A549 (cell line): ENCODE data around the gene CYP27B1. TPM values are rescaled to one million over a fixed set of nuclear protein-coding genes. Genes with fewer than 3 reads are reported as not detected.
"Not testable (repeated sequence)": the region's sequence is repeated elsewhere in the genome, so short reads cannot be mapped to it uniquely, and the experiment has no call there.

Experiments used
- ATAC-seq, 2 experiments: fragments of 200-7000 bp in 1 of 2; fragments of >200 bp in 1 of 2; cut with Nextera tagmentation in 1 of 2; cut with Tn5 transposase in 1 of 2; 3 replicates each; pipeline versions ENCODE4 v1.8.0 to v1.9.1; 2018 to 2020; ENCODE audit warnings: mild to moderate bottlenecking in 1 of 2, moderate library complexity in 1 of 2
- CTCF ChIA-PET: fragments of 300-600 bp; sonication (Branson Sonifier 250); formaldehyde crosslinking; extraction: SDS; loops from one replicate; lab custom pipeline; 2021; ENCODE audit warnings: antibody characterized with exemption, inconsistent platforms; lab: Yijun Ruan, JAX
- POLR2A ChIA-PET: fragments of 350-600 bp; formaldehyde crosslinking; extraction: SDS; loops from one replicate; lab custom pipeline; 2021; ENCODE audit warnings: antibody characterized with exemption, inconsistent platforms; lab: Yijun Ruan, JAX
- DNase-seq, 2 experiments: peaks; one replicate each; pipeline versions ENCODE4 v3.0.0 to v3.0.0-alpha.2; 2011 to 2016; ENCODE audit warnings: low read depth in 1 of 2, low spot score in 1 of 2
- FAIRE-seq: peaks from 2 replicates; lab custom pipeline; 2011; peaks lifted over from hg19 to GRCh38; lab: Jason Lieb, UNC
- H3K27ac ChIP-seq, 2 experiments: fragments of >200 bp; sonication (Bioruptor Twin); formaldehyde crosslinking; 3 replicates each; pipeline ENCODE4 v1.5.1; 2016 to 2017
- H3K4me1 ChIP-seq: fragments of >200 bp; sonication (Bioruptor Twin); formaldehyde crosslinking; 3 replicates; pipeline ENCODE4 v1.6.1; 2016
- H3K4me2 ChIP-seq: fragments of >200 bp; sonication (Bioruptor Twin); formaldehyde crosslinking; 3 replicates; pipeline ENCODE4 v1.6.1; 2016
- H3K4me3 ChIP-seq: fragments of >200 bp; sonication (Bioruptor Twin); formaldehyde crosslinking; 3 replicates; pipeline ENCODE4 v1.5.1; 2016
- H3K9me3 ChIP-seq: fragments of >200 bp; sonication (Bioruptor Twin); formaldehyde crosslinking; 3 replicates; pipeline ENCODE4 v1.6.1; 2016
- BCL3 ChIP-seq: fragments of >200 bp; sonication (Bioruptor Twin); formaldehyde crosslinking; IDR thresholded peaks from 3 replicates; pipeline ENCODE4 v1.6.1; 2016
- CBX2 ChIP-seq: fragments of 200-600 bp; sonication (generic); IDR thresholded peaks from 2 replicates; pipeline ENCODE4 v1.6.1; 2016; ENCODE audit warnings: low read depth, mild to moderate bottlenecking, borderline replicate concordance
- HMGXB4 ChIP-seq: fragments of 250-450 bp; sonication (Bioruptor Pico); IDR thresholded peaks from 2 replicates; pipeline ENCODE4 v1.5.0; 2021; ENCODE audit warnings: mild to moderate bottlenecking, moderate library complexity, borderline replicate concordance
- HOXA7 ChIP-seq: fragments of 250-450 bp; sonication (Bioruptor Pico); IDR thresholded peaks from 2 replicates; pipeline ENCODE4 v1.5.0; 2020; ENCODE audit warnings: mild to moderate bottlenecking, moderate library complexity
- KDM5A ChIP-seq: fragments of 200-600 bp; sonication (generic); IDR thresholded peaks from 2 replicates; pipeline ENCODE4 v1.6.1; 2016; ENCODE audit warnings: antibody characterized with exemption, mild to moderate bottlenecking
- MAFK ChIP-seq: fragments of 450-650 bp; IDR thresholded peaks from 2 replicates; pipeline ENCODE4 v1.6.1; 2014; ENCODE audit not compliant: partially characterized antibody
- NPAS2 ChIP-seq: fragments of 250-450 bp; sonication (Bioruptor Pico); IDR thresholded peaks from 2 replicates; pipeline ENCODE4 v1.8.0; 2022; ENCODE audit warnings: mild to moderate bottlenecking, moderate library complexity, borderline replicate concordance
- NR3C1 ChIP-seq: fragments of >200 bp; sonication (Bioruptor Twin); formaldehyde crosslinking; IDR thresholded peaks from 3 replicates; pipeline ENCODE4 v1.6.1; 2017
- RNF2 ChIP-seq: fragments of 200-600 bp; sonication (generic); IDR thresholded peaks from 2 replicates; pipeline ENCODE4 v1.6.1; 2016; ENCODE audit warnings: low read depth, mild to moderate bottlenecking, antibody characterized with exemption, moderate library complexity, borderline replicate concordance
- ZC3H11A ChIP-seq: fragments of 450-650 bp; IDR thresholded peaks from 2 replicates; pipeline ENCODE4 v1.6.1; 2014; ENCODE audit warnings: antibody characterized with exemption, mild to moderate bottlenecking
- ZNF302 ChIP-seq: fragments of 250-450 bp; sonication (Bioruptor Pico); IDR thresholded peaks from 2 replicates; pipeline ENCODE4 v1.9.0; 2021; ENCODE audit warnings: inconsistent platforms, mild to moderate bottlenecking, moderate library complexity
- ZSCAN20 ChIP-seq: fragments of 250-450 bp; sonication (Bioruptor Pico); IDR thresholded peaks from 2 replicates; pipeline ENCODE4 v1.8.0; 2022; ENCODE audit warnings: mild to moderate bottlenecking, moderate library complexity
- WGBS: methylation state at CpG from one replicate; pipeline ENCODE4 v1.1.6; 2017; ENCODE audit errors: missing lambda C conversion rate; 5-methylcytosine and 5-hydroxymethylcytosine counted together
- polyA plus RNA-seq, 4 experiments: library from polyadenylated mRNA; depleted of rRNA in 3 of 4; stranded (reverse); fragments of >200 nt; fragmentation: RNase III in 1 of 4; extraction: RNeasy Plus Mini Kit Qiagen cat#74134 plus additional on column Dnase treatment in 1 of 4; gene quantifications; 2 replicates in 3 of 4; 3 replicates in 1 of 4; pipeline ENCODE4 v1.2.3, GENCODE V29; 2011 to 2017
- small RNA-seq, 6 experiments: library from RNA; depleted of rRNA; stranded (forward); fragments of <200 nt; gene quantifications; one replicate each; pipeline ENCODE3, GENCODE V24; 2012

The CYP27B1 gene
- polyA plus RNA-seq, 2 of the 4 experiments (the other 2 are of a cell fraction), result 1.9 to 2.3 TPM

- TF ChIP-seq BCL3, result no peak
Observed at GRCh38 chr12:57715786-57716185, 51.1 kb downstream of the CYP27B1 start (continued).

- H3K4me1 ChIP-seq, H3K4me3 ChIP-seq, POLR2A ChIA-PET, FAIRE-seq, H3K4me2 ChIP-seq, ATAC-seq, H3K27ac ChIP-seq, H3K9me3 ChIP-seq, DNase-seq: not testable (repeated sequence)
- 94% methylated on average over 6 of the region's 6 CpGs for whole genome bisulfite sequencing
- CTCF ChIA-PET, result interaction anchor here (0.6 to 2.9 kb wide), 5 partner anchors 11 to 1329 kb away, joined by 3 to 23 read pairs (median 3); no protein-coding TSS in a partner anchor
Observed at GRCh38 chr12:57715036-57715748, 51.7 kb downstream of the CYP27B1 start.

GRCh38 chr12:57713209-57713608 lies 53.7 kb downstream of the CYP27B1 start:
- CTCF ChIA-PET, result interaction anchor here (0.6 to 2.6 kb wide), 7 partner anchors 10 to 130 kb away, joined by 3 to 16 read pairs (median 3); partner anchors contain the start of gene OS9
- Histone ChIP-seq H3K4me3 (no peak overlapping the region), H3K27ac (no peak overlapping the region), H3K4me2 (no peak overlapping the region), H3K9me3 (no peaks in the 10 kb centered on the region), H3K4me1 (no peaks in the 10 kb centered on the region)
- POLR2A ChIA-PET, result no interaction called here
- 67% methylated on average over 5 of the region's 5 CpGs for WGBS
- ATAC-seq (no peak), FAIRE-seq (no peak), DNase-seq (no peak)
- no peak for TF ChIP-seq RNF2
- no peak for TF ChIP-seq HMGXB4 (CRISPR knock-in tag)
- no peak for TF ChIP-seq NPAS2 (CRISPR knock-in tag)
- TF ChIP-seq CBX2, result no peak

- ChIA-PET CTCF (interaction anchor here (0.5 to 2.6 kb wide), 7 partner anchors 10 to 164 kb away, joined by 3 to 16 read pairs (median 4); partner anchors contain the start of gene OS9), POLR2A (no interaction called here)
- H3K4me1 ChIP-seq, result no peaks in the 10 kb centered on the region
- DNase-seq (no peak), ATAC-seq (no peak), FAIRE-seq (no peak)
- H3K4me2 ChIP-seq, result no peak overlapping the region
- TF ChIP-seq KDM5A (no peak), ZSCAN20 (CRISPR knock-in tag) (no peak), ZNF302 (no peak), ZC3H11A (no peak), NR3C1 (no peak), HMGXB4 (CRISPR knock-in tag) (no peak), HOXA7 (CRISPR knock-in tag) (no peak), MAFK (no peak)
- WGBS, result 87% methylated on average over 3 of the region's 3 CpGs
- no peak overlapping the region for H3K27ac ChIP-seq
- no peak overlapping the region for H3K4me3 ChIP-seq
- H3K9me3 ChIP-seq, result no peaks in the 10 kb centered on the region
Observed at GRCh38 chr12:57712701-57713100, 54.2 kb downstream of the CYP27B1 start.

Small RNAs within 50 kb of the gene (small RNA-seq; reads per million reads assigned to genes)
- gene RNU6-1083P, result 0 reads per million in 6 experiments

Other genes with a start within 250 kb of the CYP27B1 start
- gene DDIT3, start 246.6 kb downstream of the CYP27B1 start, polyA plus RNA-seq (2011; rRNA removed), result 73.1 and 93.0 TPM in 2 replicates
- gene DDIT3, start 246.6 kb downstream of the CYP27B1 start, polyA plus RNA-seq (2017; fragmentation: RNase III; extraction: RNeasy Plus Mini Kit Qiagen cat#74134 plus additional on column Dnase treatment), result 11.5 to 16.0 TPM (median 13.5 TPM) in 3 replicates
- 4.6 and 7.3 TPM in 2 replicates for gene MBD6, start 244.3 kb downstream of the CYP27B1 start, polyA plus RNA-seq (2011; rRNA removed)
- gene MBD6, start 244.3 kb downstream of the CYP27B1 start, polyA plus RNA-seq (2017; fragmentation: RNase III; extraction: RNeasy Plus Mini Kit Qiagen cat#74134 plus additional on column Dnase treatment), result 18.7 to 25.3 TPM (median 24.2 TPM) in 3 replicates
- gene DCTN2, start 219.9 kb downstream of the CYP27B1 start, polyA plus RNA-seq (2011; rRNA removed), result 140 and 169 TPM in 2 replicates
- gene DCTN2, start 219.9 kb downstream of the CYP27B1 start, polyA plus RNA-seq (2017; fragmentation: RNase III; extraction: RNeasy Plus Mini Kit Qiagen cat#74134 plus additional on column Dnase treatment), result 203 to 211 TPM (median 211 TPM) in 3 replicates
- 0.89 and 0.90 TPM in 2 replicates for gene KIF5A, start 217.0 kb downstream of the CYP27B1 start, polyA plus RNA-seq (2011; rRNA removed)
- gene KIF5A, start 217.0 kb downstream of the CYP27B1 start, polyA plus RNA-seq (2017; fragmentation: RNase III; extraction: RNeasy Plus Mini Kit Qiagen cat#74134 plus additional on column Dnase treatment), result 0.45 to 0.61 TPM (median 0.55 TPM) in 3 replicates
- 60.9 and 62.9 TPM in 2 replicates for gene PIP4K2C, start 175.9 kb downstream of the CYP27B1 start, polyA plus RNA-seq (2011; rRNA removed)
- gene PIP4K2C, start 175.9 kb downstream of the CYP27B1 start, polyA plus RNA-seq (2017; fragmentation: RNase III; extraction: RNeasy Plus Mini Kit Qiagen cat#74134 plus additional on column Dnase treatment), result 30.5 to 35.7 TPM (median 35.3 TPM) in 3 replicates
- 21.7 and 29.6 TPM in 2 replicates for gene DTX3, start 162.3 kb downstream of the CYP27B1 start, polyA plus RNA-seq (2011; rRNA removed)
- gene DTX3, start 162.3 kb downstream of the CYP27B1 start, polyA plus RNA-seq (2017; fragmentation: RNase III; extraction: RNeasy Plus Mini Kit Qiagen cat#74134 plus additional on column Dnase treatment), result 18.1 to 26.2 TPM (median 24.7 TPM) in 3 replicates
- gene ARHGEF25, start 155.6 kb downstream of the CYP27B1 start, polyA plus RNA-seq (2011; rRNA removed), result 9.3 and 9.9 TPM in 2 replicates
- gene ARHGEF25, start 155.6 kb downstream of the CYP27B1 start, polyA plus RNA-seq (2017; fragmentation: RNase III; extraction: RNeasy Plus Mini Kit Qiagen cat#74134 plus additional on column Dnase treatment), result 8.0 to 13.8 TPM (median 11.9 TPM) in 3 replicates
- 25.7 and 27.0 TPM in 2 replicates for gene B4GALNT1, start 133.9 kb downstream of the CYP27B1 start, polyA plus RNA-seq (2011; rRNA removed)
- gene B4GALNT1, start 133.9 kb downstream of the CYP27B1 start, polyA plus RNA-seq (2017; fragmentation: RNase III; extraction: RNeasy Plus Mini Kit Qiagen cat#74134 plus additional on column Dnase treatment), result 33.2 to 35.1 TPM (median 33.4 TPM) in 3 replicates
- 183 and 208 TPM in 2 replicates for gene OS9, start 72.9 kb downstream of the CYP27B1 start, polyA plus RNA-seq (2011; rRNA removed)
- gene OS9, start 72.9 kb downstream of the CYP27B1 start, polyA plus RNA-seq (2017; fragmentation: RNase III; extraction: RNeasy Plus Mini Kit Qiagen cat#74134 plus additional on column Dnase treatment), result 115 to 128 TPM (median 128 TPM) in 3 replicates
- 0.26 and 0.36 TPM in 2 replicates for gene AGAP2, start 28.3 kb downstream of the CYP27B1 start, polyA plus RNA-seq (2011; rRNA removed)
- 0.21 to 0.45 TPM (median 0.28 TPM) in 3 replicates for gene AGAP2, start 28.3 kb downstream of the CYP27B1 start, polyA plus RNA-seq (2017; fragmentation: RNase III; extraction: RNeasy Plus Mini Kit Qiagen cat#74134 plus additional on column Dnase treatment)
- gene TSPAN31, start 22.0 kb downstream of the CYP27B1 start, polyA plus RNA-seq (2011; rRNA removed), result 51.9 and 61.0 TPM in 2 replicates
- 20.6 to 27.1 TPM (median 22.8 TPM) in 3 replicates for gene TSPAN31, start 22.0 kb downstream of the CYP27B1 start, polyA plus RNA-seq (2017; fragmentation: RNase III; extraction: RNeasy Plus Mini Kit Qiagen cat#74134 plus additional on column Dnase treatment)
- gene CDK4, start 14.8 kb downstream of the CYP27B1 start, polyA plus RNA-seq (2011; rRNA removed), result 226 and 289 TPM in 2 replicates
- 226 to 255 TPM (median 229 TPM) in 3 replicates for gene CDK4, start 14.8 kb downstream of the CYP27B1 start, polyA plus RNA-seq (2017; fragmentation: RNase III; extraction: RNeasy Plus Mini Kit Qiagen cat#74134 plus additional on column Dnase treatment)
- gene MARCHF9, start 12.0 kb downstream of the CYP27B1 start, polyA plus RNA-seq (2011; rRNA removed), result 7.2 and 8.4 TPM in 2 replicates
- gene MARCHF9, start 12.0 kb downstream of the CYP27B1 start, polyA plus RNA-seq (2017; fragmentation: RNase III; extraction: RNeasy Plus Mini Kit Qiagen cat#74134 plus additional on column Dnase treatment), result 4.7 to 6.8 TPM (median 5.9 TPM) in 3 replicates
- 60.2 and 71.3 TPM in 2 replicates for gene METTL1, start 5.0 kb upstream of the CYP27B1 start, polyA plus RNA-seq (2011; rRNA removed)
- gene METTL1, start 5.0 kb upstream of the CYP27B1 start, polyA plus RNA-seq (2017; fragmentation: RNase III; extraction: RNeasy Plus Mini Kit Qiagen cat#74134 plus additional on column Dnase treatment), result 55.2 to 64.9 TPM (median 63.0 TPM) in 3 replicates
- gene EEF1AKMT3, start 5.5 kb upstream of the CYP27B1 start, polyA plus RNA-seq (2011; rRNA removed), result 13.8 and 15.8 TPM in 2 replicates
- gene EEF1AKMT3, start 5.5 kb upstream of the CYP27B1 start, polyA plus RNA-seq (2017; fragmentation: RNase III; extraction: RNeasy Plus Mini Kit Qiagen cat#74134 plus additional on column Dnase treatment), result 6.2 to 8.0 TPM (median 7.3 TPM) in 3 replicates
- 31.7 and 39.9 TPM in 2 replicates for gene TSFM, start 15.7 kb upstream of the CYP27B1 start, polyA plus RNA-seq (2011; rRNA removed)
- gene TSFM, start 15.7 kb upstream of the CYP27B1 start, polyA plus RNA-seq (2017; fragmentation: RNase III; extraction: RNeasy Plus Mini Kit Qiagen cat#74134 plus additional on column Dnase treatment), result 56.6 to 60.2 TPM (median 59.2 TPM) in 3 replicates
- 0.99 and 1.1 TPM in 2 replicates for gene AVIL, start 51.7 kb upstream of the CYP27B1 start, polyA plus RNA-seq (2011; rRNA removed)
- gene AVIL, start 51.7 kb upstream of the CYP27B1 start, polyA plus RNA-seq (2017; fragmentation: RNase III; extraction: RNeasy Plus Mini Kit Qiagen cat#74134 plus additional on column Dnase treatment), result 0.33 to 1.1 TPM (median 0.53 TPM) in 3 replicates
- gene CTDSP2, start 79.7 kb upstream of the CYP27B1 start, polyA plus RNA-seq (2011; rRNA removed), result 87.7 and 114 TPM in 2 replicates
- 26.1 to 34.5 TPM (median 31.3 TPM) in 3 replicates for gene CTDSP2, start 79.7 kb upstream of the CYP27B1 start, polyA plus RNA-seq (2017; fragmentation: RNase III; extraction: RNeasy Plus Mini Kit Qiagen cat#74134 plus additional on column Dnase treatment)
- gene ATP23, start 174.5 kb upstream of the CYP27B1 start, polyA plus RNA-seq (2011; rRNA removed), result 13.4 and 14.7 TPM in 2 replicates
- gene ATP23, start 174.5 kb upstream of the CYP27B1 start, polyA plus RNA-seq (2017; fragmentation: RNase III; extraction: RNeasy Plus Mini Kit Qiagen cat#74134 plus additional on column Dnase treatment), result 6.3 to 7.5 TPM (median 7.0 TPM) in 3 replicates